Muscle layer of duodenum (tissue), 2 donors: ENCODE results near the gene RSPO1.
"Not testable (repeated sequence)": the region's sequence is repeated elsewhere in the genome, so short reads cannot be mapped to it uniquely, and the experiment has no call there.

Experiments
- H3K27ac ChIP-seq: one replicate; pipeline ENCODE4 v1.7.0; 2013; ENCODE audit warnings: mild to moderate bottlenecking, low read length
- H3K27me3 ChIP-seq: one replicate; pipeline ENCODE4 v1.7.0; 2013; ENCODE audit warnings: low read depth, mild to moderate bottlenecking, control low read depth, low read length
- H3K36me3 ChIP-seq, 2 donors: one replicate each; pipeline ENCODE4 v1.7.0; 2013; ENCODE audit warnings: low read length in 2 of 2, control low read depth in 1 of 2, mild to moderate bottlenecking in 1 of 2; ENCODE audit not compliant: insufficient read depth in 2 of 2, control insufficient read depth in 1 of 2
- H3K4me1 ChIP-seq, 2 donors: one replicate each; pipeline ENCODE4 v1.7.0; 2013; ENCODE audit warnings: low read length in 2 of 2, mild to moderate bottlenecking in 2 of 2, control low read depth in 1 of 2, moderate library complexity in 1 of 2; ENCODE audit not compliant: insufficient read depth in 2 of 2, control insufficient read depth in 1 of 2
- H3K4me3 ChIP-seq, 2 donors: one replicate each; pipeline ENCODE4 v1.7.0; 2013; ENCODE audit warnings: low read length in 2 of 2, low read depth in 1 of 2, mild to moderate bottlenecking in 1 of 2
- H3K9me3 ChIP-seq, 2 donors: one replicate each; pipeline ENCODE4 v1.7.0; 2013; ENCODE audit warnings: low read length in 2 of 2, control low read depth in 1 of 2, mild to moderate bottlenecking in 1 of 2; ENCODE audit not compliant: control insufficient read depth in 1 of 2
- donor health status: healthy.

Gene RSPO1, protein sequence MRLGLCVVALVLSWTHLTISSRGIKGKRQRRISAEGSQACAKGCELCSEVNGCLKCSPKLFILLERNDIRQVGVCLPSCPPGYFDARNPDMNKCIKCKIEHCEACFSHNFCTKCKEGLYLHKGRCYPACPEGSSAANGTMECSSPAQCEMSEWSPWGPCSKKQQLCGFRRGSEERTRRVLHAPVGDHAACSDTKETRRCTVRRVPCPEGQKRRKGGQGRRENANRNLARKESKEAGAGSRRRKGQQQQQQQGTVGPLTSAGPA

DNA sequence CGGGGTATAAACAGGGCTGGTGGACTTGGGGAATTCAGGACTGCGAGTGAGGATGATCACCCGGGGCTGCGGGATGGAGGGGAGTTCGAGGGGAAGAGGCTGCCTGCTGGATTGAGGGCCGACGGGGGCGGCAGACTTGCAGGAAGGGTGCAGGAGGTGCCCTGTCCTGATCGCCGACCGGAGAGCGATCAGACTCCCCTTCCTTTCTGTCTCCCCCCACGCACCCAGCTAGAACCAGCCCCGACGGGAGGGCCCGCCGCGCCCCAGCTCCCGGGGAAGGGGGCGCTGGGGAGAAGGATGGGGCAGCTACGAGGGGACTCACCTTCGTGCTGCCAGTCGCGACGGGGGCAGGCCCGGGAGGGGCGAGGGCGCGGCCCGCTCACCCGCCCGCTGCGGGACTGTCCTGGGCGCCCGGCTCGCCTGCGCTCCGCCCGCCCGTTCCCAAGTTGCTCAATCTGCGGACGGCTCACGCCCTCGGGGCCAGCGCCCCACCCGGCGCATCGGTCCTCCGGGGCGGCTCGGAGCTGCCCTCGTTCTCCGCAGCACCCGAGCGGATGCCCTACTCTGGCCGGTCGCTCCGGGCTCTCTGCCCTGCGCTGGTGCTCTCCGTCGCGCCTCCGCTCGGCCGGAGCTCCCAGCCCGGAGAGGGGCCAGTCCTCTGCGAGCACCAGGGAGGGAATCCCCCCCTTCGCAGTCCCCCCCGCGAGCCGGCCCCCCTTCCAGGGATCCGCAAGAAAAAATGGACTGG lies at the start of gene RSPO1:
TSS of gene RSPO1 (minus strand) at position 649 of the 748 bp plus-strand sequence. CDS start 5,231 bp downstream, outside the sequence.
- H3K27me3 ChIP-seq = peaks cover 53% of the 10 kb centered on the region
- H3K9me3 ChIP-seq = no peaks in the 10 kb centered on the region
- H3K27ac ChIP-seq = no peak within 1 kb of the TSS
- H3K4me1 ChIP-seq = peaks cover 0 to 20% of the 10 kb centered on the region in 2 donors
- H3K36me3 ChIP-seq = no peaks in the 10 kb centered on the region
- peak within 1 kb of the TSS in 1 of 2 donors; percentile 65 for H3K4me3 ChIP-seq

DNA sequence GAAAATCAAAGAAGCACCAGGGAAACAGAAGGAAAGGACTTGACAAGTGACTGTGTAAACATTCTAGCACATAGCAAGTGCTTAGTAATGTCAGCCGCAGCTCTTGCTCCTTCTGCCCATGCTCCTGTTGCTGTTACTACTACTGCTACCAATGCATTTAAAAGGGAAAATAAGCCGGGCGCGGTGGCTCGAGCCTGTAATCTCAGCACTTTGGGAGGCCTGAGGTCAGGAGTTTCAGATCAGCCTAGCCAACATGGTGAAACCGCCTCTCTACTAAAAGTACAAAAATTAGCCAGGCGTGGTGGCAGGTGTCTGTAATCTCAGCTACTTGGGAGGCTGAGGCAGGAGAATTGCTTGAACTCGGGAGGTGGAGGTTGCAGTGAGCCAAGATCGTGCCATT lies 49.5 kb upstream of the RSPO1 start:
- H3K27me3 ChIP-seq, H3K9me3 ChIP-seq, H3K4me3 ChIP-seq, H3K27ac ChIP-seq: not testable (repeated sequence)
- Histone ChIP-seq H3K36me3 (peaks cover 18 to 46% of the 10 kb centered on the region in 2 donors), H3K4me1 (peaks cover 4 to 12% of the 10 kb centered on the region in 2 donors)

DNA sequence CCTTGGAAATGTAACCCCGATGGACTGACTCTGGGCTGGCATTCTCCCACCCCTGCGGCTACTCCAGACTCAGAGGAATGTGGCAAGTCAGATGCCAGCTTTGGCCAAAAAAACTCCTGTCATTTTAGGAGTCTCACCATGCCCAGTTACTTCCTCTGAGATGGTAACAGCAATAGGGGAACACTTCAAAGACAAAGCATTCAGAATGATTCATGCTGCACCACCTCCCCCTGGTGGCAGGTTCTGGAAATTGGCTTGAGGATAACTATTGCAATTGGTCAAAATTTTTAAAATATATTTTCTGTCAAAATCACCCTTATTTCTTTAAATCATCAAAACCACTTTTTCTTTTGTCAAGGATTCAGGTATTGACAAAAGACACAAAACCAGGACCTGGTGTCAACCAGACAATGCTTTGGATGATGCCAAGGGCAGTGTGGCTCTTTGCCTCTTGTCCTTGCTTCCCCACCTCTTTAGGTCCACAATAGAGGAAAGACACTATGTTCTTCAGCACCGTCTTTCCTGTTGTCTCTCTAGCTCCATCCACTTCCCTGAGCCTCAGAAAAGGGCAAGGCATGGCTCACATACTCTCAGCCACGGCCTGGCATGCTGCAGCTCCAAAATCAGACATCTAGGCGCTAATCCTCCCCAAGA lies 47.8 kb upstream of the RSPO1 start:
- H3K27me3 ChIP-seq = no peaks in the 10 kb centered on the region
- no peak overlapping the region for H3K4me3 ChIP-seq
- H3K4me1 ChIP-seq = no peaks in the 10 kb centered on the region
- peaks cover 18 to 41% of the 10 kb centered on the region in 2 donors for H3K36me3 ChIP-seq
- H3K9me3 ChIP-seq = no peaks in the 10 kb centered on the region
- H3K27ac ChIP-seq = no peak overlapping the region

DNA sequence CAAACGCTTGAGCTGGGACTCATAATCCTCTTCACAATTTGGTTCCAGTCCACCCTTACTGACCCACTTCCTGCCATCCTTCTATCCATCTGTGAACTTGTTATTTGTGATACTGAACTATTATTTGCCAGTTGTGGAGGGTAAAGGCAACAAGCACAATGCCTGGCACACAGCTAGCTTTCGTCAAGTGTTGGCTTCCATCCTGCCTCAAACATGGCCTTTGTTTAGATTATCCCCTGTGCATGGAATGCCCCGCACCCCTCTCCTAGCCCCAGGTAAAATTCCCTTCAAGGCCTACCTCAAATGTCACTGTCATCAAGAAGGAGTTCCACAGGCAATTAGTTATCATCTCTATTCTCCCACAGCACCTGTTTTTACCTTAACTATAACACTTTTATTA lies 46.2 kb upstream of the RSPO1 start:
- Histone ChIP-seq H3K9me3 (no peaks in the 10 kb centered on the region), H3K36me3 (peaks cover 12 to 33% of the 10 kb centered on the region in 2 donors), H3K4me3 (no peak overlapping the region), H3K27ac (no peak overlapping the region), H3K4me1 (peaks cover 0 to 6% of the 10 kb centered on the region in 2 donors), H3K27me3 (no peaks in the 10 kb centered on the region)

DNA sequence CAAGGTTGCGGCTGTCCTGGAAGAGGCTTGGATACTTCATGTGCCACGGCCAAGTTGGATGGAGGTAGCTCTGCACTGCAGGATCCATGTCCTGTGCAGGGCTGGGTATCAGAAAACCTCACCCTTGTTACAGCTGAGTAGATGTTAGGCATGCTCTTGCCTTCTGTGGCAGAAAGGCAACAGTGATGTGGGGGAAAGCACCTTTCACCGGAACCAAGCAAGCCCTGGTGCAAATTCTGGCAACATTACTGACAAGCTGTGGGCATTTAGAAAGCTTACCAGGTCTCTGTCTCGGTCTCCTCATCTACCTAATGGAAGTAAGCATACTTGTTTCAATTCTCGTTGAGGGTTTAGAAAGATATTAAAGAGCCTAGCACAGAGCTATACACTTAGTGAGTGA lies 43.1 kb upstream of the RSPO1 start:
- Histone ChIP-seq H3K27ac (no peak overlapping the region), H3K9me3 (no peaks in the 10 kb centered on the region), H3K4me3 (no peak overlapping the region), H3K36me3 (peaks cover 0 to 3% of the 10 kb centered on the region in 2 donors), H3K4me1 (peaks cover 0 to 6% of the 10 kb centered on the region in 2 donors), H3K27me3 (no peaks in the 10 kb centered on the region)

GRCh38 chr1:37677143-37677439 lies 42.4 kb upstream of the RSPO1 start:
- Histone ChIP-seq H3K4me3 (no peak overlapping the region), H3K27ac (no peak overlapping the region), H3K36me3 (no peaks in the 10 kb centered on the region), H3K4me1 (peaks cover 0 to 6% of the 10 kb centered on the region in 2 donors), H3K9me3 (no peaks in the 10 kb centered on the region), H3K27me3 (no peaks in the 10 kb centered on the region)

DNA sequence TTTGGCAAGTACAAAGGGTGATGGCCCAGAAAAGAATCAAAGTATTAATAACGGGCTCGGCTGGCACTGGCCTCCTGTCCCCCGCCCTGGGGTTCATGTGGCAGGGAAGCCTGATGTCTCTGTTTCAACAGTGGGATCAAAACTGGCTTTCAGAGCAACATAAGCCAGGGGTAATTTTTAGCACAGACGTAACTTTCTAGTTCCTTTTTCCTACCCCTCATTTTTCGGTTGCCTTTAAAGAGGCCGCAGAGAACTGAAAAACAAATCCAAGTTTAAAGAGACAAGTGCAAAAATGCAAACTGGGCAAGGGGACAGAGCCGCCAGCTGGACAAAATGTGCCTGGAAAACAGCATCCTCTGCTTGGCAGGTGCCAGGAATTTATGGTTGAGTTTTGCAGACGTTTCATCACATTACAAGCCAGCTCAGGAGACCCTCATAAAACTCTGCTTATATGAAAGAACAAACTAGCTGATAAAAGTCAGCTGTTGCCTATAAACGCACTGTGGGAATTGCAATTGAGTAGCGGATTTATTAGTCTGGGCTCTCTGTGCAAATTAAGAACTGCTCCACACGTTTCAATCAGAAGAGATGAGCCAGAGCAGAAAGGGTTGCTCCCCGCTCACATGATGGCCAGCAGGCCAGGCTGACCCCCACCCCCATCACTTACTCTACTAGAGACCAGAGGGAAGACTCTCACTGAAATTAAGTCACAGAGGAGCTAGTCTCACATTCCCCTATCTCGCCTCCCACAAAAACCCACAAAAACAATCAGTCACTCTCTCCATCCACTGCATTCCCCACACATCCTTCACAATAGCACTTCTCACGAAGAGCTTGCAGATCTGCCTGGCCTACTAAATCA lies 41.8 kb upstream of the RSPO1 start:
- Histone ChIP-seq H3K4me1 (peaks cover 0 to 6% of the 10 kb centered on the region in 2 donors), H3K27me3 (no peaks in the 10 kb centered on the region), H3K27ac (peak overlapping the region; percentile 64), H3K9me3 (no peaks in the 10 kb centered on the region), H3K36me3 (no peaks in the 10 kb centered on the region), H3K4me3 (no peak overlapping the region)

DNA sequence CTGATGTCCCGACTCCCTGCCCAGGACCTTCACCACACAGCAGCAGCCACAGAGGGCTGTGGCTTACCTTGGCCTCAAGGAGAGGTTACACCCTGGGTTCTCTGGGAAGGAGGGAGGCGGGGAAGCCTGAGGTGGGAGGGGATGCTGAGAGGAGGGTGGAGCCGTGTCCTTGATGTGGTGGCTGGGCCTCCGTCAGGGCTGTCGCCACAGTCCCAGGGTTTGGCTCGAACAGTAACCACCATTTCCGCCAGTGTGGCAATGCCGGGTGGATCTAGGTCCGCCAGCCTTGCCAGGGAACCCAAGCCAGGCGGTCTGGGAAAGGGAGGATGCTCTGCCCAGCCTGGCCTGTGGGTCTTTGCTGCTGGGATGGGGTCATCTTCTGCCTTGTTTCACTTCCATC lies 39.2 kb upstream of the RSPO1 start:
- H3K27me3 ChIP-seq = peaks cover 4% of the 10 kb centered on the region
- H3K36me3 ChIP-seq = no peaks in the 10 kb centered on the region
- peaks cover 0 to 6% of the 10 kb centered on the region in 2 donors for H3K4me1 ChIP-seq
- H3K27ac ChIP-seq = no peak overlapping the region
- H3K4me3 ChIP-seq = no peak overlapping the region
- no peaks in the 10 kb centered on the region for H3K9me3 ChIP-seq

GRCh38 chr1:37672136-37672870 lies 37.6 kb upstream of the RSPO1 start:
- H3K27me3 ChIP-seq = peaks cover 4% of the 10 kb centered on the region
- peaks cover 0 to 6% of the 10 kb centered on the region in 2 donors for H3K4me1 ChIP-seq
- no peaks in the 10 kb centered on the region for H3K9me3 ChIP-seq
- H3K36me3 ChIP-seq = no peaks in the 10 kb centered on the region
- H3K4me3 ChIP-seq = no peak overlapping the region
- H3K27ac ChIP-seq = no peak overlapping the region

- no peaks in the 10 kb centered on the region for H3K36me3 ChIP-seq
- H3K27ac ChIP-seq = no peak overlapping the region
- H3K4me3 ChIP-seq = no peak overlapping the region
- H3K27me3 ChIP-seq = peaks cover 4% of the 10 kb centered on the region
- no peaks in the 10 kb centered on the region for H3K9me3 ChIP-seq
- H3K4me1 ChIP-seq = peaks cover 0 to 9% of the 10 kb centered on the region in 2 donors
Observed at GRCh38 chr1:37671261-37671660, 36.6 kb upstream of the RSPO1 start.
